NCI-H82 treated with DMSO at 0.1 percent for 48 hours (cell line): ENCODE results near the gene HIRA.
"Not testable (repeated sequence)": the region's sequence is repeated elsewhere in the genome, so short reads cannot be mapped to it uniquely, and the experiment has no call there.

Experiments
- DNase-seq: peaks from one replicate; lab custom pipeline; 2025; ENCODE audit not compliant: unreplicated experiment; lab: John Stamatoyannopoulos, UW

Gene HIRA

GRCh38 chr22:19443544-19444211 lies 12.1 kb upstream of the HIRA start:
- no peak for DNase-seq

DNA sequence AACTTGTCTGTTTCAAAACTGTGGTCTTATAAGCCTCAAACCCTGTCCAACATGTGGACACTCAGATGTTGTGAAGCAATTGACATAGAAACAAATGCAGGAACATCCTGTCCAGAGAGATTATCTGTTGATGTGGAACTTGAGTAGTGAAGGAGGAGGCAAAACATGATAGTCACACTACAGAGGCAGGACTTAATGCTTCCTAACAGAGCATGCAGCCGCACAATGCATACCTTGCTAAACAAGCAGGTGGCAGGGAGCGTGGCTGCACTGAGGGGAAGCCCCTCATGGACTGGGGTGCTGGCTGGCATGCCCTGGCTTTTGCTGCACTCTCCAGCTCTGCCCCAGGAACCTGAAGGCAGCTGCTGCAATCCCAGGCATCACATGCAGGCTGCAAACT lies 10.6 kb upstream of the HIRA start:
- no peak for DNase-seq

- DNase-seq = no peak
These were observed 9.1 kb upstream of the HIRA start for GRCh38 chr22:19440411-19441195.

- DNase-seq = no peak
These were observed 6.8 kb upstream of the HIRA start for GRCh38 chr22:19438298-19438697.

DNA sequence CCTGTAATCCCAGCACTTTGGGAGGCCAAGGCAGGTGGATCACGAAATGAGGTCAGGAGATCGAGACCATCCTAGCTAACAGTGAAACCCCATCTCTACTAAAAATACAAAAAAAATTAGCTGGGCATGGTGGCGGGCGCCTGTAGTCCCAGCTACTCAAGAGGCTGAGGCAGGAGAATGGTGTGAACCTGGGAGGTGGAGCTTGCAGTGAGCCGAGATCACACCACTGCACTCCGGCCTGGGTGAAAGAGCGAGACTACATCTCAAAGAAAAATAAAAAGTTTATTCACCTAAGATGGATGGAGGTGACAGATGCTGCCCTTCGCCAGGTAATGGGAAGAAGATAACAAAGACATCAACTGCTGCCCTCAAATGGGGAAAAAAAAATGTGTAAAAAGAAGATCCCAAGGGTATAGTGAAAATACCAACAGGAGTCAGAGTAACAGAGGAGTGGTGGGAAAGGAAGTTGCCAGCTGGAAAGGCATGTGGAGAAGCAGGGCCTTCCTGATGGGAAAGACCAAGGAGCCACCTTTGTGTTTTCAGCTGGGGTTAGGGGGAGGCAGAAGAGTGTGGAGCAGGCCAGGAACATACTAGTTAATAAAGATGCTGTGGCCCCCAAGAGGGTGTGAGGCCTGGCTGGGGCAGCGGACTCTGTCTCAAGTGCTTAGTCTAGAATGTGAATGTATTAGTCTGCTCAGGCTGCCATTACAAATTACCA lies 5.1 kb upstream of the HIRA start:
- DNase-seq = not testable (repeated sequence)

DNA sequence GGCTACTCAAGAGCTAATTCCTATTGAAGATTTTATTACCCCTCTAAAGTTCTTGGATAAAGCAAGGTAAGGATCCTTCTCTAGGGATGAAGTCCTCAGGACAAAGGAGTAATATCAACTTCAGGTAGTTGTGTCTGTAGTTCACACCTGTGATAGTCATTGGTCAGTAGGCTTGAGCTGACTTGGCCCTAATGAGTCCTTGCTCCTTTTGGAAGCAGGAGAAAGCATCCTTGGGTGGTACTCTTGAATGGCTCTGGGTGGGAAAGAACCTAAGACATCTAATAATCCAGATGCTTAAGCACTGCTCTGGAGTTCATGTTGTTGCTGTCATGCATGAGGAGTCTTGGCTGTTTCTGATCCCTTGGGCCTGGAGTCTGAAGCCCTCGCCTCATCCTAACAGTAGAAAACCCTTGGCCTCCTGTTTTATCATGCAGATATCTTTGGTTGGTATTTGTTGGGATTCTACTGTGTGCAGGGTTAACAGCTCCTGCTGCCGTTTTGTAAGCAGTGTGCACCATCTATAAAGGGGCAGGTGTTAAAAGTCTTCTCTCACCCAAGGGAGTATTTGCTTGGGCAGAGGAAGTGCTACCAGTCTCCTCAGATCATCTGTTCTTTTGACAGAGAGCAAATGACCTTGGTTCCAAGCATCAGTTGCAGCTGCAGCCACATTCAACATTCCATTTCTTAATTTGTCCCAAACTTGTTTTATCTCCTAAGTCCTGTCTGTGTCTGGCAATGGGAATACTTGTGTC lies 3.5 kb upstream of the HIRA start:
- DNase-seq = no peak

DNA sequence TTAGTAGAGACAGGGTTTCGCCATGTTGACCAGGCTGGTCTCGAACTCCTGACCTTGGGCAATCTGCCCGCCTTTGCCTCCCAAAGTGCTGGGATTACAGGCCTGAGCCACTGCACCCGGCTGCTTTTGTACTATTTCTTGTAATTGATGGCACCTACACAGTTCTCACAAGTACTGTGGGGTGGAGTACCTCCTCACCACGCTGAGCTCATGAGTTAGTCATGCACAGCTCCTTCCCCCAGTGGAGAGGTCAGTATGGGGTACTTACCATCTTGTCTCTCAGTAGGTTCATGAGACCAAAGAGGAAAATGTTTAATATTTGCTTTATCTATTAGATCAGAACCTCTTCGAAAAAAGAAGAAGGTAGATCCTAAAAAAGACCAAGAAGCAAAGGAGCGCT lies 2.9 kb upstream of the HIRA start:
- DNase-seq = no peak

DNA sequence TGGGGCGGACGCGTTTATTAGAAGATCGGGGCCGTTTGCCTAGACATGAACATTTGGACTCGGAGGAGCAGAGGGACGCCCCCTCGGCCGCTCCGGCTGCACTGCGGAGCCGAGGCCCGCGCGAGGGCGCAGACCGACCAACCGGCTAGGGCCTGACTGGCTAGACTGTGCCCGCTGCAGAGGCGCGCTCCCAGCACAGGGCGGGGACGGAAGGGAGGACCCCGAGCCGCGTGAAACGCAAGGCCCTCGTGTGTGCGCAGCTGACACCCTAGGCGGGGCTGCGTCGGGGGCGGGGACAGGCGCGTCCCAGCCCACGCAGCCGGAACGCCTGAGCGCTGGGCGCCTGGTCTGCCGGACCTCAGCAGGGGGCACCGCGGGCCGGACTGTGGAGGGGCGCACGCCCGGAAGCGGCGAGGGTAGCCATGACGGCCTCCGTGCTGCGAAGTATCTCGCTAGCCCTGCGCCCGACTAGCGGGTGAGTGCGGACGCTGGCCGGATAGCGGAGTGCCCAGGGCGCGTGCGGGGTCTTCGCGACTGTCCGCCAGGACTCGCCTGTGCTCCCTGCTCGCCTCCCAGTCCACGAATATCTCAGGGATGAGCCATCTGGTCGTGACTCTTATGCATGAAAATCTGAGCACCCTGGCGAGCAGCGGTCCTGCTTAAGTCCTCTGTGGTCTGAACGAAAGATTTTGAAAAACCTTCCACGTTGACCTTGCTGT lies 759 bp upstream of the HIRA start, which contains the start of gene MRPL40:
MRPL40 (plus strand) TSS at position 413 of the 719 bp plus-strand sequence; CDS start at position 423, 10 bp downstream.
- DNase-seq = peak; percentile 67

DNA sequence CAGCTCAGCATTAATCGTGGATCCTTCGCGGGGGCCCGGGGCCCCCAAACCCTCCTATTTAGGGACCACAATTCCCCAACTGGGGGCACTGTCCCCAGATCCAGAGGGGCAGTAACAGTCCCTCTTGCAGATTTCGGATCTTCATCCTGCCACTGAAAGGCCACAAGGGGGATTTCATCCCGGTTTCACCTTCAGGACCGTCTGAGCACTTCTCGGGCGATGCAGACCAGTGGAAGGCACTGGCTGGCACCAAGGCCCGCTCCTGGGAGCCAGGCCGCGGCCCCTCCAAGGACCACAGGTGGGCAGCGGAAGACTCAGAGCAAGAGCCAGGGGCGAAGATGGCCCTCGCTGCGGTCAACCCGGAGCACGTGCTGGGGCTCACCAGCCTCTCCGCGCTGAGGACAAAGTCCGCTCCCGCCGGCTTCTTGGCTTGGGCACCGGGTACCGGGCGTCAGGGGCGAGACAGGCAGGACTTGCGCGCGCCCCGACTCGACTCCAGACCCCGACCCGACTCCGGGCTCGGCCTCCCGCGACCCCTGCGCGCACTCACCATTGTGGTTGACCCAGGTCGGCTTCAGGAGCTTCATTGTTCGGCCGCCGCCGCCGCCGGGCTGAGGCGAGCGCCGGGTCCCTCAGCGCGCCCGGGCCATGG lies 517 bp downstream of the HIRA start:
- no peak for DNase-seq

DNA sequence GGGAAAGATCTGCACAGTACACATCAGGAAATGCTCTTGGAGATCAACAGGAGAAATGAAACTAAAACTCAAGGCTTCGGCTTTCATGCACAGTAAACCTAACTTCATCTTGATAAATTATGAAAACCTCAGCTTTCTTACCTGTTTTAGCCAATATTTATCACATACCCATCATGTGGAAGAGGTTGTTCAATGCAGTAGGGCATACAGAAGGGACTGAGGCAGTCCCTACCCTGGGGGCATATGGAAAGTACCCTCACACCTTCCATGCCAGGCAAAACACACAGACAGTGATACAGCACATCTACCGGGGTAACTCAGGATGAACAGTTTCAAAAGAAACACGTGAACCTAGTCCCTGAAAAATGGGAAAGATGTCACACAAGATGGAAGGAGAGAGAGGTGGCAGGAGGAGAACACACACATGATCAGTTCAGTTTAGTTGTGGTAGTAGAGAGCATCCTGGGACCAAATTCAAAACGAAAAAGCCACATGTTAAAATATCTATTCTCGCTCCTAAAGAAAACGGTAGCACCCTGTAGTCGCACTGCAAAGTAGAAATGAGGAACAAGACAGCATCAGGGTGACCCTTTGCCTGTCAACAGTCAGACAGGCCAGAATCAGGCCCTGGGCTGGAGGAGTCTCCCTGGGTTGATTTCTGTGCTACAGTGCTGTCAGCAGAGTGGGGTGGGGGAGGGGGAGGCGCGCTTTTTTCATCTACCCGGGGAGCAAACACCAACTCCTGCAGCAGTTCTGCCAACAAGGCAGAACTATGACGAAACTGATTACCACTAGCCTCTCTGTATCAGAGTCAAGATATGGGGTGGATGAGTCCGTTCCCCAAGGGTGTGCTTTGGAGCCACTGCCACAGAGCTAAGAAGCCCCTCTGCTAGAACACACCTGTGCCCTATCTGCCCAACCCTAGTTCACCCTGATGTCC lies 1.3 kb downstream of the HIRA start:
- no peak for DNase-seq

DNA sequence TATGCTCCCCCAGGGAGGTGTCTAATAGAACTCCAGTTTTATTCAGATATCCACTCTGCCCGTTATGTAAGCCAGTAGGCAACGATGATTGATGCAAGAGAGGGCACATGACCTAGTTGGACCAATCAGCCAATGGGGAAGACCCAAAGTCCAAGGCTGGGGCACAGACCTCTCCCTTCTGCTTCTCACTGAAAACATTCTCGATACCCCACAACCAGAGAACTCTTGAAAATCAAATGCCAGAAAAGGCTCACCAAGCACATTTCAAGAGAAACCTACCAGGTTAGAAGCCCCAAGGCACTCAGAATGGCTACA lies 7.4 kb downstream of the HIRA start:
- DNase-seq = no peak

GRCh38 chr22:19422440-19423301 lies 8.9 kb downstream of the HIRA start:
- DNase-seq = no peak

DNA sequence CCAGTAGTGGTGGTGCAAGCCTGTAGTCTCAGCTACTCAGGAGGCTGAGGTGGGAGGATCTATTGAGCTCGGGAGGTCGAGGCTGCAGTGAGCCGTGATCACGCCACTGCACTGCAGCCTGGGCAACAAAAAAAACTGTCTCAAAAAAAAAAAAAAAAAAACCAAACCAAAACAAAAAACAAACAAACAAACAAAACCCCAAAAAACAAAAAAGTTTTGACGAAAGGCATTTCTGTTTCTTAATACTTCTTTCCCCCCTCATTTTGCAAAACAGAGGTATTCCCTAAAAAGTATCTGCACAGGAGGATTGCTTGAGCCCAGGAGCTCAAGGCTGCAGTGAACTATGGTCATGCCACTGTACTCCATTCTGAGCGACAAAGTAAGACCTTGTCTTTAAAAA lies 11.2 kb downstream of the HIRA start:
- DNase-seq = no peak

- DNase-seq = no peak
These were observed 11.9 kb downstream of the HIRA start for GRCh38 chr22:19419464-19420178.

- no peak for DNase-seq
These were observed 12.5 kb downstream of the HIRA start for GRCh38 chr22:19419086-19419463.

DNA sequence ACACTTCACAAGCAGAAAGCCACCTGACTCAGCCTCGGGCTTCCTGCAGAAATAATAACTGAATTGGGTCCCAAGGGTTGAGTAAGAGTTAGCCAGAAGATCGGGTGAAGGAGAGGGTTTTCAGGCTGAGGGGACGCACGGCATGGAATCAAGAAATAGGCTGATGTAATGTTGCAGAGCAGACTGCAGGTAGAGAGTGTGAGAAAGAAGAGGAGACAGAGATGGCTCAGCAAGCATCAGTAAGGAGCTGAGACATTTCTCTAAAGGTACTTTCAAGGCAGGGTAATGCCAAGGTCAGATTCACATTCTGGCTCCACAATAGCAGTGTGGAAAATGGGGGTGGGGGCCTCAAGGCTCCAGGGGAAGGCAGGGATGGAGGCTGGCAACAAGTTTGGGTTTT lies 18.6 kb downstream of the HIRA start:
- no peak for DNase-seq

GRCh38 chr22:19412478-19412877 lies 19.1 kb downstream of the HIRA start:
- no peak for DNase-seq

GRCh38 chr22:19411690-19412045 lies 19.9 kb downstream of the HIRA start:
- no peak for DNase-seq
